Natural killer cell (primary cell): ENCODE data around the gene FXYD7. TPM values are rescaled to one million over a fixed set of nuclear protein-coding genes. Genes with fewer than 3 reads are reported as not detected.

Experiments used
- ATAC-seq, 3 donors: fragments of 150-1000 bp in 2 of 3; fragments of 200-7000 bp in 1 of 3; cut with Tn5 transposase; 1 replicate in 1 of 3; 2 replicates in 2 of 3; pipeline ENCODE4 v1.10.0; 2021; ENCODE audit warnings: mild to moderate bottlenecking in 2 of 3, moderate library complexity in 2 of 3
- DNase-seq, 2 donors: peaks; one replicate each; pipeline versions ENCODE4 v3.0.0 to v3.0.0-alpha.2; 2013 to 2021; ENCODE audit warnings: mixed read lengths in 1 of 2
- H3K27ac ChIP-seq: one replicate; pipeline ENCODE4 v1.5.1; 2013; ENCODE audit warnings: mild to moderate bottlenecking, low read length
- H3K27me3 ChIP-seq: one replicate; pipeline ENCODE4 v1.6.1; 2013; ENCODE audit warnings: low read length; ENCODE audit not compliant: control insufficient read depth, insufficient read depth
- H3K36me3 ChIP-seq: one replicate; pipeline ENCODE4 v1.6.1; 2013; ENCODE audit warnings: low read length; ENCODE audit not compliant: control insufficient read depth, insufficient read depth
- H3K4me1 ChIP-seq: one replicate; pipeline ENCODE4 v1.6.1; 2013; ENCODE audit warnings: low read length; ENCODE audit not compliant: control insufficient read depth, insufficient read depth
- H3K4me3 ChIP-seq: one replicate; pipeline ENCODE4 v1.5.1; 2013; ENCODE audit warnings: low read length
- H3K9me3 ChIP-seq: one replicate; pipeline ENCODE4 v1.6.1; 2013; ENCODE audit warnings: low read length; ENCODE audit not compliant: control insufficient read depth, insufficient read depth
- H3K27ac Mint-ChIP-seq, 2 donors: one replicate each; pipeline ENCODE4 v1.8.0; 2022; ENCODE audit warnings: mild to moderate bottlenecking in 2 of 2, mixed read lengths in 2 of 2, moderate library complexity in 1 of 2
- H3K27me3 Mint-ChIP-seq, 2 donors: one replicate each; pipeline ENCODE4 v1.8.0; 2022; ENCODE audit warnings: low read depth in 2 of 2, mixed read lengths in 2 of 2
- H3K36me3 Mint-ChIP-seq: one replicate; pipeline ENCODE4 v1.8.0; 2022; ENCODE audit warnings: mixed read lengths
- H3K4me1 Mint-ChIP-seq, 2 donors: one replicate each; pipeline ENCODE4 v1.8.0; 2022; ENCODE audit warnings: mixed read lengths in 2 of 2
- H3K4me3 Mint-ChIP-seq: one replicate; pipeline ENCODE4 v1.8.0; 2022; ENCODE audit warnings: mild to moderate bottlenecking, moderate library complexity, mixed read lengths
- H3K9me3 Mint-ChIP-seq, 2 donors: one replicate each; pipeline ENCODE4 v1.8.0; 2022; ENCODE audit warnings: mixed read lengths in 2 of 2
- CTCF ChIP-seq: fragments of 200-600 bp; IDR thresholded peaks from one replicate; pipeline ENCODE4 v1.8.0; 2022; ENCODE audit warnings: antibody characterized with exemption
- WGBS: methylation state at CpG from one replicate; pipeline ENCODE4 v1.1.7; 2013; ENCODE audit warnings: missing lambda C conversion rate; ENCODE audit not compliant: insufficient coverage; 5-methylcytosine and 5-hydroxymethylcytosine counted together
- intact Hi-C: fragments of 100-400 bp; cut with micrococcal nuclease; formaldehyde crosslinking; loops from one replicate; pipeline ENCODE4 v1.14.2; 2022
- total RNA-seq, 4 donors: library from RNA; stranded (reverse); fragments of 120-200 nt in 1 of 4; gene quantifications; one replicate each; pipeline versions ENCODE4 v1.2.3 to v1.2.4, GENCODE V29; 2013 to 2022

FXYD7 gene
- total RNA-seq, 3 donors from 2014 or later (not counting 1 experiment from before 2014, with no cell fraction given), result 4.0 to 5.4 (median 4.9) TPM

DNA sequence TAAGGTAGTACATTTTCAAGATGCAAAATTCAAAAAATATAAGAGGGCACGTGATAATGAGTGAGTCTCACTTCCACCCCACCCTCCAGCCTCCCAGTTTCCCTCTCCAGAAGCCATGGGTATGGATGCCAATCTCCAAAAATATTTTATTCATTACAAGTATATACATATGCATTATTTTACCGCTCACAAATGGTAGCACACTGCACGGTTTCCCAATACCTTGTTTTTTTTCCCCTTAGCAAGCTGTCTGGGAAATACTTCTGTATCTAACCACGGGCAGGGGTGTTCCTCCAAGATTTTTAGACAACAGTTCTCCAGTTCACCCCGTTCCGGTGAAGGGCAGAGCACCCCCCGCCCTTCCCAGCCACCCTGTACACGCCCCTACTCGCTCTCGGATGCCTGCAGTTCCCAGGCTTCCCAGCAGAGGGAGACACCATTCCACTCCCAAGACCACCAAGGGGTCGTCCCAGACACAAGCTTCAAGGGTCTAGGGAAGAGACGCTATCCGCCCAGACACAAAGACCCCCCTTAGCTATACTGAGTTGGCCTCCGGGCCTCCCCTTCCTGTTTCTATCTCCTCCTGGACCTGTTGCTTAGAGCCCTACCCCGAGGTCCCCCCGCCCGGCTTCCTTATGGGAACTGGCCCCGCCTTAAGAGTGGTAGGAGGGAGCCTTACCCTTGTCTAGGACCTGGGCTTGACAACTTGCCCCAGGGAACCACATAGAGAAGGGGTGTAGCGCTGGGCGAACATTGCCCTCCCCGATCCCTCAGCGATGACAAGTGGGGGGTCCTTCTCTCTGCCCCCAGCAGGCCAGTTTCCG lies 28.5 kb upstream of the FXYD7 start:
- peak; percentile 87 for TF ChIP-seq CTCF
- no peaks in the 10 kb centered on the region for H3K9me3 ChIP-seq
- peak; percentile 68 to 85 for DNase-seq
- no peaks in the 10 kb centered on the region for H3K36me3 Mint-ChIP-seq
- ATAC-seq, result peak; percentile 73 to 98 (median 93)
- peaks cover 7% of the 10 kb centered on the region for H3K4me1 ChIP-seq
- peaks cover 6 to 8% of the 10 kb centered on the region in 2 donors for H3K4me1 Mint-ChIP-seq
- no peaks in the 10 kb centered on the region for H3K36me3 ChIP-seq
- H3K4me3 ChIP-seq, result no peak overlapping the region
- H3K27ac Mint-ChIP-seq, result peak overlapping the region in 1 of 2 donors; percentile 27
- H3K27ac ChIP-seq, result no peak overlapping the region
- H3K27me3 Mint-ChIP-seq, result no peaks in the 10 kb centered on the region
- H3K27me3 ChIP-seq, result peaks cover 5% of the 10 kb centered on the region
- H3K9me3 Mint-ChIP-seq, result no peaks in the 10 kb centered on the region
- intact Hi-C loops, result no loop called here
- 14% methylated on average over 22 of the region's 23 CpGs for WGBS
- H3K4me3 Mint-ChIP-seq, result no peak overlapping the region

DNA sequence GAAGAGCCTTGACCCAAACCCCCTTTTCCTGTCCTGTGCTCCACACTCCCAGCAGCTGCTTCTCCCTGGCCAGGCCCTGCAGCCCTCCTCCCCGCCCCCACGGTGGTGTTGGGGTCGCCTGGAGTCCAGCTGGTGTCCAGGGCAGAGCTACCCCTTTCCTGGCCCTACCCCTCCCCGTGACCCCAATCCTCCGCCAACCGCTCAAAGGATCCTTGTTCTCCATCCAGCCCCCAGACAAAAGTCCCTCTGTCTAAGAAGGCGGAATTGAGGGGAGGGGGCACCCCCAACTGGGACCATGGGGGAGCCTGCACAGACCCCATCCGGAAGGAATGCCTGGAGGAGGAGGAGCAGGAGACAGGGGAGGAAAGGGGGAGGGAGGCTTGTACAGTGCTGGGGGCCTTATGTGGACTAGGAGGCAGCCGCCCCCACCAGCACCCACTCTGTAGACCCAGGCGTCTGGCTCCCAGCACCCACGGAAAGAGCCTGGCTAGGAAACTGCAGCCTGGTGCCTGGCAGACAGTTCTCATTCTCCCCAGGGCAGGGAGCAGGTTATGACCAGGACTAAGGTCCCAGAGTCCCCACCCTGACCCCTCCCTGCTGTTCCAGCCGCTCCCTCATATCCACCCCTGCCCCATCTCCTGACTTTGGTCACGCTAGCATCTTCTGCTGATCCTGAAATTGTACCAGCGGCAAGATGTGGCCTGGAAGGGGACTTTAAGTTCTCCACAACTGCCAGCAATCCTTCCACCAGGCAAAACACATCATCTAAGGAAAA lies 27.7 kb upstream of the FXYD7 start, which contains the start of gene FXYD3:
Gene FXYD3 (plus strand): TSS at position 647 of the 775 bp plus-strand sequence. CDS start 3,554 bp downstream, outside the sequence.
- ATAC-seq (no peak), DNase-seq (no peak)
- Histone ChIP-seq H3K4me1 (peaks cover 7% of the 10 kb centered on the region), H3K27me3 (peaks cover 5% of the 10 kb centered on the region), H3K36me3 (no peaks in the 10 kb centered on the region), H3K9me3 (no peaks in the 10 kb centered on the region), H3K4me3 (no peak within 1 kb of the TSS), H3K27ac (no peak within 1 kb of the TSS)
- no peaks in the 10 kb centered on the region for H3K36me3 Mint-ChIP-seq
- peaks cover 6 to 8% of the 10 kb centered on the region in 2 donors for H3K4me1 Mint-ChIP-seq
- no peaks in the 10 kb centered on the region for H3K27me3 Mint-ChIP-seq
- TF ChIP-seq CTCF, result no peak
- intact Hi-C loops, result no loop called here
- H3K4me3 Mint-ChIP-seq, result no peak within 1 kb of the TSS
- H3K27ac Mint-ChIP-seq, result peak within 1 kb of the TSS in 1 of 2 donors; percentile 27
- H3K9me3 Mint-ChIP-seq, result no peaks in the 10 kb centered on the region
- WGBS, result 87% methylated on average over 14 of the region's 14 CpGs

GRCh38 chr19:35116072-35116801 lies 26.8 kb upstream of the FXYD7 start:
- TF ChIP-seq CTCF, result no peak
- H3K9me3 Mint-ChIP-seq, result no peaks in the 10 kb centered on the region
- WGBS, result 96% methylated on average over 12 of the region's 13 CpGs
- intact Hi-C loops, result no loop called here
- Histone ChIP-seq H3K4me1 (peaks cover 7% of the 10 kb centered on the region), H3K36me3 (no peaks in the 10 kb centered on the region), H3K9me3 (no peaks in the 10 kb centered on the region), H3K27ac (no peak overlapping the region), H3K27me3 (peaks cover 5% of the 10 kb centered on the region), H3K4me3 (no peak overlapping the region)
- no peaks in the 10 kb centered on the region for H3K36me3 Mint-ChIP-seq
- ATAC-seq, result no peak
- no peak overlapping the region for H3K27ac Mint-ChIP-seq
- DNase-seq, result no peak
- H3K4me1 Mint-ChIP-seq, result peaks cover 6 to 8% of the 10 kb centered on the region in 2 donors
- no peaks in the 10 kb centered on the region for H3K27me3 Mint-ChIP-seq
- H3K4me3 Mint-ChIP-seq, result no peak overlapping the region
